SK-N-SH (cell line): ENCODE results near the gene TCL1A. TPM values are rescaled to one million over a fixed set of nuclear protein-coding genes. Genes with fewer than 3 reads are reported as not detected.

Experiments
- CTCF ChIA-PET: fragments of 300-600, 350-600 bp; formaldehyde crosslinking; extraction: SDS; loops from one replicate; lab custom pipeline; 2021; lab: Yijun Ruan, JAX
- POLR2A ChIA-PET: fragments of 350-600 bp; sonication (Branson Sonifier 250); formaldehyde crosslinking; extraction: SDS; loops from one replicate; lab custom pipeline; 2020; ENCODE audit warnings: antibody characterized with exemption, inconsistent platforms; lab: Yijun Ruan, JAX
- DNase-seq: peaks from one replicate; pipeline ENCODE4 v3.0.0; 2012
- H2AFZ ChIP-seq: fragments of 200-600 bp; sonication (generic); 2 replicates; pipeline ENCODE4 v1.8.1; 2016; ENCODE audit warnings: antibody characterized with exemption, mild to moderate bottlenecking, low read depth
- H3F3A ChIP-seq: fragments of 200-600 bp; sonication (generic); replicated peaks from 2 replicates; pipeline ENCODE3; 2016; ENCODE audit warnings: antibody characterized with exemption, mild to moderate bottlenecking; ENCODE audit not compliant: insufficient read depth
- H3K27ac ChIP-seq, 2 experiments: fragments of 200-500 bp in 1 of 2; fragments of 200-600 bp in 1 of 2; sonication (Bioruptor generic) in 1 of 2; sonication (generic), shearing (Covaris generic) in 1 of 2; 2 replicates each; pipeline versions ENCODE4 v1.5.1 to v1.6.1; 2014 to 2016; ENCODE audit warnings: low read depth in 2 of 2, inconsistent platforms in 1 of 2, low read length in 1 of 2, mild to moderate bottlenecking in 1 of 2, mixed read lengths in 1 of 2
- H3K27me3 ChIP-seq: fragments of 200-600 bp; sonication (generic), shearing (Covaris generic); 2 replicates; pipeline ENCODE4 v1.6.1; 2016; ENCODE audit warnings: mixed run types; ENCODE audit not compliant: insufficient read depth
- H3K36me3 ChIP-seq, 2 experiments: fragments of 200-500 bp in 1 of 2; fragments of 200-600 bp in 1 of 2; sonication (Bioruptor generic) in 1 of 2; sonication (generic) in 1 of 2; replicated peaks in 1 of 2; 2 replicates each; pipeline versions ENCODE3 to v1.5.1; 2014 to 2016; ENCODE audit warnings: low read length in 1 of 2, mild to moderate bottlenecking in 1 of 2; ENCODE audit not compliant: insufficient read depth in 2 of 2, control insufficient read depth in 1 of 2
- H3K4me1 ChIP-seq, 2 experiments: fragments of 200-500 bp in 1 of 2; fragments of 200-600 bp in 1 of 2; sonication (Bioruptor generic) in 1 of 2; sonication (generic), shearing (Covaris generic) in 1 of 2; 2 replicates each; pipeline versions ENCODE4 v1.5.1 to v1.6.1; 2014 to 2016; ENCODE audit warnings: low read depth in 1 of 2, low read length in 1 of 2, mixed run types in 1 of 2; ENCODE audit not compliant: insufficient read depth in 2 of 2, control insufficient read depth in 1 of 2
- H3K4me2 ChIP-seq: fragments of 200-600 bp; sonication (generic), shearing (Covaris generic); 2 replicates; pipeline ENCODE4 v1.6.1; 2017; ENCODE audit warnings: mixed run types
- H3K4me3 ChIP-seq, 2 experiments: fragments of 200-500 bp in 1 of 2; fragments of 200-600 bp in 1 of 2; sonication (Bioruptor generic) in 1 of 2; sonication (generic), shearing (Covaris generic) in 1 of 2; 2 replicates each; pipeline versions ENCODE4 v1.5.1 to v1.8.1; 2014 to 2016; ENCODE audit warnings: low read depth in 2 of 2, inconsistent platforms in 1 of 2, low read length in 1 of 2, mild to moderate bottlenecking in 1 of 2, mixed read lengths in 1 of 2, moderate library complexity in 1 of 2
- H3K79me2 ChIP-seq: fragments of 200-600 bp; sonication (generic); 2 replicates; pipeline ENCODE4 v1.8.1; 2017; ENCODE audit warnings: mild to moderate bottlenecking; ENCODE audit not compliant: insufficient read depth
- H3K9ac ChIP-seq: fragments of 200-600 bp; sonication (generic); 2 replicates; pipeline ENCODE4 v1.6.1; 2017; ENCODE audit warnings: mixed run types
- H3K9me2 ChIP-seq: fragments of 200-600 bp; sonication (generic); 2 replicates; pipeline ENCODE4 v1.6.1; 2017; ENCODE audit warnings: mixed run types
- H3K9me3 ChIP-seq: fragments of 200-600 bp; sonication (generic); 2 replicates; pipeline ENCODE4 v1.6.1; 2017; ENCODE audit warnings: mixed run types, mild to moderate bottlenecking, moderate library complexity
- H4K20me1 ChIP-seq: fragments of 200-600 bp; sonication (generic); 2 replicates; pipeline ENCODE4 v1.6.1; 2017; ENCODE audit warnings: mild to moderate bottlenecking, mixed run types; ENCODE audit not compliant: insufficient read depth
- CHD2 ChIP-seq: fragments of 150-350 bp; IDR thresholded peaks from 2 replicates; pipeline ENCODE4 v1.6.1; 2018; ENCODE audit warnings: low read length; ENCODE audit not compliant: partially characterized antibody
- EZH2phosphoT487 ChIP-seq: fragments of 200-600 bp; sonication (generic); IDR thresholded peaks from 2 replicates; pipeline ENCODE4 v1.6.1; 2017; ENCODE audit warnings: low read depth, mixed run types, mild to moderate bottlenecking, antibody characterized with exemption, moderate library complexity, borderline replicate concordance
- JUND ChIP-seq: IDR thresholded peaks from 2 replicates; pipeline ENCODE4 v1.4.0; 2012
- MAX ChIP-seq: IDR thresholded peaks from 2 replicates; pipeline ENCODE4 v1.4.0; 2012; ENCODE audit warnings: low read depth
- MEF2A ChIP-seq: IDR thresholded peaks from 2 replicates; pipeline ENCODE4 v1.4.0; 2012; ENCODE audit warnings: low read depth, borderline replicate concordance
- NFIC ChIP-seq: IDR thresholded peaks from 2 replicates; pipeline ENCODE4 v1.4.0; 2012; ENCODE audit warnings: borderline replicate concordance
- RAD21 ChIP-seq: IDR thresholded peaks from 2 replicates; pipeline ENCODE4 v1.6.1; 2012; ENCODE audit warnings: mild to moderate bottlenecking, low read length
- RCOR1 ChIP-seq: fragments of 150-350 bp; IDR thresholded peaks from 2 replicates; pipeline ENCODE4 v1.6.1; 2017; ENCODE audit warnings: antibody characterized with exemption, low read length
- REST ChIP-seq: IDR thresholded peaks from 2 replicates; pipeline ENCODE4 v1.6.1; 2012; ENCODE audit warnings: mild to moderate bottlenecking, low read depth, low read length, moderate library complexity
- RFX5 ChIP-seq: IDR thresholded peaks from 2 replicates; pipeline ENCODE4 v1.6.1; 2012; ENCODE audit warnings: mild to moderate bottlenecking, improper control_type of control experiment, low read length
- TAF1 ChIP-seq: IDR thresholded peaks from 2 replicates; pipeline ENCODE4 v1.6.1; 2012; ENCODE audit warnings: low read depth, mild to moderate bottlenecking, low read length, moderate library complexity, borderline replicate concordance
- USF2 ChIP-seq: fragments of 150-350 bp; IDR thresholded peaks from 2 replicates; pipeline ENCODE4 v1.6.1; 2017; ENCODE audit warnings: antibody characterized with exemption, low read length, low read depth, borderline replicate concordance
- YY1 ChIP-seq: IDR thresholded peaks from 2 replicates; pipeline ENCODE4 v1.4.0; 2012; ENCODE audit warnings: low read depth, mild to moderate bottlenecking
- WGBS: methylation state at CpG from one replicate; pipeline ENCODE4 v1.1.6; 2017; ENCODE audit warnings: low lambda C conversion rate; 5-methylcytosine and 5-hydroxymethylcytosine counted together
- polyA plus RNA-seq, 3 experiments: library from polyadenylated mRNA; depleted of rRNA; stranded (reverse); fragments of >200 nt; gene quantifications; 2 replicates each; pipeline ENCODE4 v1.2.3, GENCODE V29; 2012
- TF ChIP-seq, protein P1 (sequence below): IDR thresholded peaks from 2 replicates; pipeline ENCODE4; 2012
- TF ChIP-seq, protein P2 (sequence below): IDR thresholded peaks from 2 replicates; pipeline ENCODE4 v1.4.0; 2012; ENCODE audit warnings: low read depth, borderline replicate concordance
- TF ChIP-seq, protein P3 (sequence below): fragments of 150-350 bp; IDR thresholded peaks from 2 replicates; pipeline ENCODE4 v1.6.1; 2016; ENCODE audit warnings: mild to moderate bottlenecking, low read depth, low read length
- TF ChIP-seq, protein P4 (sequence below): fragments of 200-600 bp; sonication (generic); IDR thresholded peaks from 2 replicates; pipeline ENCODE4 v1.6.1; 2017; ENCODE audit warnings: antibody characterized with exemption, mild to moderate bottlenecking, moderate library complexity

Gene TCL1A
- polyA plus RNA-seq, 1 of the 3 experiments (the other 2 are of a cell fraction): not detected

GRCh38 chr14:95741038-95741490 is 27.1 kb upstream of the TCL1A start:
- Histone ChIP-seq H3K36me3 (no peaks in the 10 kb centered on the region), H3K4me2 (no peak overlapping the region), H3F3A (no peaks in the 10 kb centered on the region), H3K27ac (no peak overlapping the region), H4K20me1 (no peaks in the 10 kb centered on the region), H2AFZ (no peak overlapping the region), H3K9ac (no peak overlapping the region), H3K79me2 (no peaks in the 10 kb centered on the region), H3K9me2 (no peaks in the 10 kb centered on the region), H3K9me3 (no peaks in the 10 kb centered on the region), H3K4me3 (no peak overlapping the region), H3K4me1 (no peaks in the 10 kb centered on the region), H3K27me3 (no peaks in the 10 kb centered on the region)
- 0% methylated on average over 5 of the region's 5 CpGs for WGBS
- POLR2A ChIA-PET: no interaction called here
- CTCF ChIA-PET: interaction anchor here (0.6 to 1.7 kb wide), 2 partner anchors 19 to 131 kb away, joined by 3 read pairs; no protein-coding TSS in a partner anchor
- no peak for DNase-seq
- TF ChIP-seq MEF2A (no peak), CHD2 (no peak), TAF1 (no peak), NFIC (no peak), MAX (no peak), EZH2phosphoT487 (no peak), RAD21 (no peak), RCOR1 (no peak), RFX5 (no peak), YY1 (no peak), USF2 (no peak), JUND (no peak), REST (no peak)
- TF ChIP-seq, protein P1, sequence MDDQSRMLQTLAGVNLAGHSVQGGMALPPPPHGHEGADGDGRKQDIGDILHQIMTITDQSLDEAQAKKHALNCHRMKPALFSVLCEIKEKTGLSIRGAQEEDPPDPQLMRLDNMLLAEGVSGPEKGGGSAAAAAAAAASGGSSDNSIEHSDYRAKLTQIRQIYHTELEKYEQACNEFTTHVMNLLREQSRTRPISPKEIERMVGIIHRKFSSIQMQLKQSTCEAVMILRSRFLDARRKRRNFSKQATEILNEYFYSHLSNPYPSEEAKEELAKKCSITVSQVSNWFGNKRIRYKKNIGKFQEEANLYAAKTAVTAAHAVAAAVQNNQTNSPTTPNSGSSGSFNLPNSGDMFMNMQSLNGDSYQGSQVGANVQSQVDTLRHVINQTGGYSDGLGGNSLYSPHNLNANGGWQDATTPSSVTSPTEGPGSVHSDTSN: no peak
- TF ChIP-seq, protein P2, sequence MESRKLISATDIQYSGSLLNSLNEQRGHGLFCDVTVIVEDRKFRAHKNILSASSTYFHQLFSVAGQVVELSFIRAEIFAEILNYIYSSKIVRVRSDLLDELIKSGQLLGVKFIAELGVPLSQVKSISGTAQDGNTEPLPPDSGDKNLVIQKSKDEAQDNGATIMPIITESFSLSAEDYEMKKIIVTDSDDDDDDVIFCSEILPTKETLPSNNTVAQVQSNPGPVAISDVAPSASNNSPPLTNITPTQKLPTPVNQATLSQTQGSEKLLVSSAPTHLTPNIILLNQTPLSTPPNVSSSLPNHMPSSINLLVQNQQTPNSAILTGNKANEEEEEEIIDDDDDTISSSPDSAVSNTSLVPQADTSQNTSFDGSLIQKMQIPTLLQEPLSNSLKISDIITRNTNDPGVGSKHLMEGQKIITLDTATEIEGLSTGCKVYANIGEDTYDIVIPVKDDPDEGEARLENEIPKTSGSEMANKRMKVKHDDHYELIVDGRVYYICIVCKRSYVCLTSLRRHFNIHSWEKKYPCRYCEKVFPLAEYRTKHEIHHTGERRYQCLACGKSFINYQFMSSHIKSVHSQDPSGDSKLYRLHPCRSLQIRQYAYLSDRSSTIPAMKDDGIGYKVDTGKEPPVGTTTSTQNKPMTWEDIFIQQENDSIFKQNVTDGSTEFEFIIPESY: no peak
- TF ChIP-seq, protein P3, sequence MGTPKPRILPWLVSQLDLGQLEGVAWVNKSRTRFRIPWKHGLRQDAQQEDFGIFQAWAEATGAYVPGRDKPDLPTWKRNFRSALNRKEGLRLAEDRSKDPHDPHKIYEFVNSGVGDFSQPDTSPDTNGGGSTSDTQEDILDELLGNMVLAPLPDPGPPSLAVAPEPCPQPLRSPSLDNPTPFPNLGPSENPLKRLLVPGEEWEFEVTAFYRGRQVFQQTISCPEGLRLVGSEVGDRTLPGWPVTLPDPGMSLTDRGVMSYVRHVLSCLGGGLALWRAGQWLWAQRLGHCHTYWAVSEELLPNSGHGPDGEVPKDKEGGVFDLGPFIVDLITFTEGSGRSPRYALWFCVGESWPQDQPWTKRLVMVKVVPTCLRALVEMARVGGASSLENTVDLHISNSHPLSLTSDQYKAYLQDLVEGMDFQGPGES: no peak
- TF ChIP-seq, protein P4, sequence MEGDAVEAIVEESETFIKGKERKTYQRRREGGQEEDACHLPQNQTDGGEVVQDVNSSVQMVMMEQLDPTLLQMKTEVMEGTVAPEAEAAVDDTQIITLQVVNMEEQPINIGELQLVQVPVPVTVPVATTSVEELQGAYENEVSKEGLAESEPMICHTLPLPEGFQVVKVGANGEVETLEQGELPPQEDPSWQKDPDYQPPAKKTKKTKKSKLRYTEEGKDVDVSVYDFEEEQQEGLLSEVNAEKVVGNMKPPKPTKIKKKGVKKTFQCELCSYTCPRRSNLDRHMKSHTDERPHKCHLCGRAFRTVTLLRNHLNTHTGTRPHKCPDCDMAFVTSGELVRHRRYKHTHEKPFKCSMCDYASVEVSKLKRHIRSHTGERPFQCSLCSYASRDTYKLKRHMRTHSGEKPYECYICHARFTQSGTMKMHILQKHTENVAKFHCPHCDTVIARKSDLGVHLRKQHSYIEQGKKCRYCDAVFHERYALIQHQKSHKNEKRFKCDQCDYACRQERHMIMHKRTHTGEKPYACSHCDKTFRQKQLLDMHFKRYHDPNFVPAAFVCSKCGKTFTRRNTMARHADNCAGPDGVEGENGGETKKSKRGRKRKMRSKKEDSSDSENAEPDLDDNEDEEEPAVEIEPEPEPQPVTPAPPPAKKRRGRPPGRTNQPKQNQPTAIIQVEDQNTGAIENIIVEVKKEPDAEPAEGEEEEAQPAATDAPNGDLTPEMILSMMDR: no peak
